ENCODE measurements around the gene GVQW3. TPM values are rescaled to one million over a fixed set of nuclear protein-coding genes. Genes with fewer than 3 reads are reported as not detected.

GVQW3 gene
- total RNA-seq, 1 experiment from 2014 or later, result 4.7 TPM

GRCh38 chr11:76361374-76361773 lies 19.7 kb upstream of the GVQW3 start:
- H3K36me3 ChIP-seq (ENCODE audit: control insufficient read depth in 1 of 2, insufficient read depth in 2 of 2, low read length in 2 of 2), result peaks cover 3 to 5% of the 10 kb centered on the region in 2 experiments; a peak in 2 of 4 replicates
- POLR2A ChIA-PET, result no interaction called here
- no peak for DNase-seq (ENCODE audit: low read depth, low spot score)
- H2AFZ ChIP-seq (ENCODE audit: low read depth, low read length, poor library complexity, severe bottlenecking), result no peak overlapping the region
- H3K9me3 ChIP-seq (ENCODE audit: control insufficient read depth in 1 of 2, insufficient read depth in 1 of 2, low read depth in 1 of 2, low read length in 2 of 2), result no peaks in the 10 kb centered on the region
- H3K9ac ChIP-seq (ENCODE audit: low read length), result no peak overlapping the region
- H3K79me2 ChIP-seq (ENCODE audit: insufficient read depth, low read length), result peaks cover 64% of the 10 kb centered on the region
- H3K9me2 ChIP-seq (ENCODE audit: insufficient read depth), result no peaks in the 10 kb centered on the region
- no peaks in the 10 kb centered on the region for H3K27me3 ChIP-seq (ENCODE audit: insufficient read depth, low read length)
- no peaks in the 10 kb centered on the region for H3K4me1 ChIP-seq (ENCODE audit: control insufficient read depth in 1 of 2, insufficient read depth in 2 of 2, low read length in 2 of 2)
- TF ChIP-seq TCF7L2 (IDR thresholded peaks at IDR 0.05; ENCODE audit: borderline replicate concordance, extremely low read depth, insufficient read depth, insufficient read length), result no peak
- TF ChIP-seq RAD21 (IDR thresholded peaks at IDR 0.05; ENCODE audit: low read depth), result no peak
- TF ChIP-seq SP1 (IDR thresholded peaks at IDR 0.05; ENCODE audit: low read depth), result no peak
- TF ChIP-seq CTCF (IDR thresholded peaks at IDR 0.05 in 2 of 3, conservative IDR thresholded peaks at IDR 0.05 in 1 of 3; ENCODE audit: borderline replicate concordance in 1 of 3, insufficient read depth in 1 of 3, low read depth in 2 of 3, low read length in 2 of 3), result no peak
- TF ChIP-seq REST (IDR thresholded peaks at IDR 0.05; ENCODE audit: low read depth), result no peak
- TF ChIP-seq CEBPB (IDR thresholded peaks at IDR 0.05; ENCODE audit: low read depth), result no peak
- TF ChIP-seq SRF (IDR thresholded peaks at IDR 0.05; ENCODE audit: low read depth), result no peak
- TF ChIP-seq ELF1 (IDR thresholded peaks at IDR 0.05; ENCODE audit: borderline replicate concordance, low read depth), result no peak
- no peak for TF ChIP-seq ATF3 (IDR thresholded peaks at IDR 0.05)
- no peak for TF ChIP-seq ZFX (IDR thresholded peaks at IDR 0.05)
- no peak for TF ChIP-seq EGR1 (IDR thresholded peaks at IDR 0.05; ENCODE audit: low read depth)
- no peak for TF ChIP-seq POLR2A (IDR thresholded peaks at IDR 0.05; ENCODE audit: borderline replicate concordance, extremely low read depth, insufficient read depth, insufficient read length)
- TF ChIP-seq ZNF274 (IDR thresholded peaks at IDR 0.05; ENCODE audit: low read depth, low read length), result no peak
- TF ChIP-seq EZH2phosphoT487 (IDR thresholded peaks at IDR 0.05; ENCODE audit: borderline replicate concordance), result no peak
- TF ChIP-seq YY1 (IDR thresholded peaks at IDR 0.05; ENCODE audit: extremely low read depth, insufficient replicate concordance, low read depth, low read length), result no peak
- no peak overlapping the region for H3K4me2 ChIP-seq (ENCODE audit: low read length)
- ATAC-seq, result no peak
- RAD21 ChIA-PET (ENCODE audit: low non-redundant PET in 1 of 2, low total read pairs in 2 of 2, uncharacterized antibody in 2 of 2, unreplicated experiment in 2 of 2), result no interaction called here
- H3K27ac ChIP-seq (ENCODE audit: low read depth, low read length), result no peak overlapping the region
- no peak overlapping the region for H3K4me3 ChIP-seq (replicated peaks in 1 of 2; ENCODE audit: low read depth in 1 of 2, low read length in 2 of 2)
- H4K20me1 ChIP-seq (ENCODE audit: insufficient read depth), result peaks cover 6% of the 10 kb centered on the region; the same call in 1 of the 2 replicates
- intact Hi-C loops (cut with micrococcal nuclease), result no loop called here
- CTCF ChIA-PET, result no interaction called here
- BruUV-seq (replicated peaks), result no TSS peak

Data from HCT116 (cell line).